K562 (cell line): ENCODE measurements around the gene GDAP1L1. TPM values are rescaled to one million over a fixed set of nuclear protein-coding genes. Genes with fewer than 3 reads are reported as not detected.

Experiments used
- BRF2 ChIP-seq: IDR thresholded peaks from 3 replicates; pipeline ENCODE4 v1.6.1; 2011; ENCODE audit warnings: borderline replicate concordance, mild to moderate bottlenecking; ENCODE audit not compliant: insufficient read length, insufficient read depth
- CREM ChIP-seq: IDR thresholded peaks from 2 replicates; pipeline ENCODE4 v1.6.1; 2014; ENCODE audit warnings: antibody characterized with exemption, low read depth
- POLR2AphosphoS5 ChIP-seq: IDR thresholded peaks from 2 replicates; pipeline ENCODE4 v1.6.1; 2011; ENCODE audit warnings: mild to moderate bottlenecking, low read depth, low read length, moderate library complexity; ENCODE audit not compliant: control insufficient read depth, insufficient read depth
- POLR3G ChIP-seq: IDR thresholded peaks from 2 replicates; pipeline ENCODE4 v1.6.1; 2011; ENCODE audit not compliant: insufficient read length, insufficient replicate concordance; ENCODE audit errors: extremely low read depth
- ZHX1 ChIP-seq: fragments of 150-350 bp; conservative IDR thresholded peaks from 2 replicates; pipeline ENCODE4 v1.6.1; 2014; ENCODE audit warnings: low read length
- ZNF507 ChIP-seq: conservative IDR thresholded peaks from 2 replicates; pipeline ENCODE4 v1.6.1; 2017; ENCODE audit warnings: missing genetic modification characterization, missing compliant biosample characterization
- polyA plus RNA-seq, 8 experiments: library from polyadenylated mRNA; depleted of rRNA in 4 of 8; stranded (reverse) in 5 of 8; unstranded in 3 of 8; fragments of >200 nt; fragmentation: Nextera tagmentation in 2 of 8; fragmentation: Illumina TruSeq in 1 of 8; extraction: Ambion mirVana in 2 of 8; extraction: Trizol in 1 of 8; gene quantifications; 2 replicates each; pipeline versions ENCODE4 v1.2.1 to v1.2.3, GENCODE V29; 2011 to 2014; ENCODE audit warnings: inconsistent platforms in 1 of 8, missing spikeins in 1 of 8
- total RNA-seq, 7 experiments: library from RNA; depleted of rRNA in 6 of 7; stranded (reverse); fragments of >200 nt in 6 of 7; fragmentation: Illumina TruSeq in 2 of 7; extraction: Trizol in 2 of 7; gene quantifications; 2 replicates each; pipeline versions ENCODE4 v1.2.1 to v1.2.3, GENCODE V29; 2011 to 2021; ENCODE audit warnings: low replicate concordance in 1 of 7
- TF ChIP-seq, protein P1 (sequence below): fragments of 450-650 bp; IDR thresholded peaks from 2 replicates; pipeline ENCODE4 v1.6.1; 2016; ENCODE audit warnings: mild to moderate bottlenecking, moderate library complexity
- TF ChIP-seq, protein P2 (sequence below): fragments of 250-450 bp; sonication (Bioruptor Pico); IDR thresholded peaks from 2 replicates; pipeline ENCODE4 v1.4.0; 2020; ENCODE audit warnings: mild to moderate bottlenecking

Gene GDAP1L1
- total and polyA plus RNA-seq, 9 of the 15 experiments (the other 6 are each of a cell fraction or from before 2014, with no cell fraction given) = 0.06 to 0.40 (median 0.19) TPM; not detected in 5

DNA sequence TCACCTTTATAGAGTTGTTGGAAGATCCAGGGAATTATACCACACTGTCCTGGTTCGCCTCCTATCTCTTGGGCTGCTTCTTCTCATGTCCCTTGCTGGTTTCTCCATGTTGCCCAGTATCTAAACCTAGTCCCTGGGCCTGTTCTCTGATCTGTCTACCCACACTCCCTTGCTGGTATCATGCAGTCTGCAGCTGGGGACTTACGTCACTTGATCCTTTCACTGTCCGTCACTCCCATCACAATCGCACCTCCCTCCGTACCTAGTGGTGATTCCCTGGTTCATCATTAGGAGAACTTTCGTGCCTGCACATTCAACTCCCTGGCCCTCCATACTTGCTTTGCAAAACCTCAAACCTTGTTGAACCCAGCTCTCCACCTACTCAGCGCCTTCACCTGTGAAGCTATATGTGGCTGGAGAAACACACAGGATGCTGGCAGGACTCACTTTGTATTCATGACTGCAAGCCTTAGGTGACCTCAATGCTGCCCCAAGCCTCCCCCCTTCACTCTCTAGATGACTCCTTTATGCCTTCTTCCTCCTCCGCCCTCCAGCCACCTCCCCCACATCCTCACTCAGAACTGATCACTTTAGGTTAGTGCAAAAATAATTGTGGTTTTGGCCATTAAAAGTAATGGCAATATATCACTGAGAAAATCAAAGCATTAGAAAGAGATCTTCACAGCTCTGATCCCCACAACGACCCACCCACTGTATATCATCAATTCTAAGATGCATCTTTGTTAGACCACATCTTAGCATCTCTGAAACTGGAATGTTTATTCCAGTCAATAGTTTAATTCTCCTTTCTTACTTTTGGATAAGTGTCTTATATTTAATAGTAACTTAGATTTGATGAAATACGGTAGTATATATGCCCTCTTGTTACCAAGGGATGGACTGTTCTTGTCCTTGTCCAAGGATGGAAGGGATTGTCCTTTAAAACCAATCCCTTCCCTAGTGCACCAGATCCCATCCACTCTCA lies 26.4 kb downstream of the GDAP1L1 start (continued):
- TF ChIP-seq, protein P1, sequence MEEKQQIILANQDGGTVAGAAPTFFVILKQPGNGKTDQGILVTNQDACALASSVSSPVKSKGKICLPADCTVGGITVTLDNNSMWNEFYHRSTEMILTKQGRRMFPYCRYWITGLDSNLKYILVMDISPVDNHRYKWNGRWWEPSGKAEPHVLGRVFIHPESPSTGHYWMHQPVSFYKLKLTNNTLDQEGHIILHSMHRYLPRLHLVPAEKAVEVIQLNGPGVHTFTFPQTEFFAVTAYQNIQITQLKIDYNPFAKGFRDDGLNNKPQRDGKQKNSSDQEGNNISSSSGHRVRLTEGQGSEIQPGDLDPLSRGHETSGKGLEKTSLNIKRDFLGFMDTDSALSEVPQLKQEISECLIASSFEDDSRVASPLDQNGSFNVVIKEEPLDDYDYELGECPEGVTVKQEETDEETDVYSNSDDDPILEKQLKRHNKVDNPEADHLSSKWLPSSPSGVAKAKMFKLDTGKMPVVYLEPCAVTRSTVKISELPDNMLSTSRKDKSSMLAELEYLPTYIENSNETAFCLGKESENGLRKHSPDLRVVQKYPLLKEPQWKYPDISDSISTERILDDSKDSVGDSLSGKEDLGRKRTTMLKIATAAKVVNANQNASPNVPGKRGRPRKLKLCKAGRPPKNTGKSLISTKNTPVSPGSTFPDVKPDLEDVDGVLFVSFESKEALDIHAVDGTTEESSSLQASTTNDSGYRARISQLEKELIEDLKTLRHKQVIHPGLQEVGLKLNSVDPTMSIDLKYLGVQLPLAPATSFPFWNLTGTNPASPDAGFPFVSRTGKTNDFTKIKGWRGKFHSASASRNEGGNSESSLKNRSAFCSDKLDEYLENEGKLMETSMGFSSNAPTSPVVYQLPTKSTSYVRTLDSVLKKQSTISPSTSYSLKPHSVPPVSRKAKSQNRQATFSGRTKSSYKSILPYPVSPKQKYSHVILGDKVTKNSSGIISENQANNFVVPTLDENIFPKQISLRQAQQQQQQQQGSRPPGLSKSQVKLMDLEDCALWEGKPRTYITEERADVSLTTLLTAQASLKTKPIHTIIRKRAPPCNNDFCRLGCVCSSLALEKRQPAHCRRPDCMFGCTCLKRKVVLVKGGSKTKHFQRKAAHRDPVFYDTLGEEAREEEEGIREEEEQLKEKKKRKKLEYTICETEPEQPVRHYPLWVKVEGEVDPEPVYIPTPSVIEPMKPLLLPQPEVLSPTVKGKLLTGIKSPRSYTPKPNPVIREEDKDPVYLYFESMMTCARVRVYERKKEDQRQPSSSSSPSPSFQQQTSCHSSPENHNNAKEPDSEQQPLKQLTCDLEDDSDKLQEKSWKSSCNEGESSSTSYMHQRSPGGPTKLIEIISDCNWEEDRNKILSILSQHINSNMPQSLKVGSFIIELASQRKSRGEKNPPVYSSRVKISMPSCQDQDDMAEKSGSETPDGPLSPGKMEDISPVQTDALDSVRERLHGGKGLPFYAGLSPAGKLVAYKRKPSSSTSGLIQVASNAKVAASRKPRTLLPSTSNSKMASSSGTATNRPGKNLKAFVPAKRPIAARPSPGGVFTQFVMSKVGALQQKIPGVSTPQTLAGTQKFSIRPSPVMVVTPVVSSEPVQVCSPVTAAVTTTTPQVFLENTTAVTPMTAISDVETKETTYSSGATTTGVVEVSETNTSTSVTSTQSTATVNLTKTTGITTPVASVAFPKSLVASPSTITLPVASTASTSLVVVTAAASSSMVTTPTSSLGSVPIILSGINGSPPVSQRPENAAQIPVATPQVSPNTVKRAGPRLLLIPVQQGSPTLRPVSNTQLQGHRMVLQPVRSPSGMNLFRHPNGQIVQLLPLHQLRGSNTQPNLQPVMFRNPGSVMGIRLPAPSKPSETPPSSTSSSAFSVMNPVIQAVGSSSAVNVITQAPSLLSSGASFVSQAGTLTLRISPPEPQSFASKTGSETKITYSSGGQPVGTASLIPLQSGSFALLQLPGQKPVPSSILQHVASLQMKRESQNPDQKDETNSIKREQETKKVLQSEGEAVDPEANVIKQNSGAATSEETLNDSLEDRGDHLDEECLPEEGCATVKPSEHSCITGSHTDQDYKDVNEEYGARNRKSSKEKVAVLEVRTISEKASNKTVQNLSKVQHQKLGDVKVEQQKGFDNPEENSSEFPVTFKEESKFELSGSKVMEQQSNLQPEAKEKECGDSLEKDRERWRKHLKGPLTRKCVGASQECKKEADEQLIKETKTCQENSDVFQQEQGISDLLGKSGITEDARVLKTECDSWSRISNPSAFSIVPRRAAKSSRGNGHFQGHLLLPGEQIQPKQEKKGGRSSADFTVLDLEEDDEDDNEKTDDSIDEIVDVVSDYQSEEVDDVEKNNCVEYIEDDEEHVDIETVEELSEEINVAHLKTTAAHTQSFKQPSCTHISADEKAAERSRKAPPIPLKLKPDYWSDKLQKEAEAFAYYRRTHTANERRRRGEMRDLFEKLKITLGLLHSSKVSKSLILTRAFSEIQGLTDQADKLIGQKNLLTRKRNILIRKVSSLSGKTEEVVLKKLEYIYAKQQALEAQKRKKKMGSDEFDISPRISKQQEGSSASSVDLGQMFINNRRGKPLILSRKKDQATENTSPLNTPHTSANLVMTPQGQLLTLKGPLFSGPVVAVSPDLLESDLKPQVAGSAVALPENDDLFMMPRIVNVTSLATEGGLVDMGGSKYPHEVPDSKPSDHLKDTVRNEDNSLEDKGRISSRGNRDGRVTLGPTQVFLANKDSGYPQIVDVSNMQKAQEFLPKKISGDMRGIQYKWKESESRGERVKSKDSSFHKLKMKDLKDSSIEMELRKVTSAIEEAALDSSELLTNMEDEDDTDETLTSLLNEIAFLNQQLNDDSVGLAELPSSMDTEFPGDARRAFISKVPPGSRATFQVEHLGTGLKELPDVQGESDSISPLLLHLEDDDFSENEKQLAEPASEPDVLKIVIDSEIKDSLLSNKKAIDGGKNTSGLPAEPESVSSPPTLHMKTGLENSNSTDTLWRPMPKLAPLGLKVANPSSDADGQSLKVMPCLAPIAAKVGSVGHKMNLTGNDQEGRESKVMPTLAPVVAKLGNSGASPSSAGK = no peak
- TF ChIP-seq, protein P2, sequence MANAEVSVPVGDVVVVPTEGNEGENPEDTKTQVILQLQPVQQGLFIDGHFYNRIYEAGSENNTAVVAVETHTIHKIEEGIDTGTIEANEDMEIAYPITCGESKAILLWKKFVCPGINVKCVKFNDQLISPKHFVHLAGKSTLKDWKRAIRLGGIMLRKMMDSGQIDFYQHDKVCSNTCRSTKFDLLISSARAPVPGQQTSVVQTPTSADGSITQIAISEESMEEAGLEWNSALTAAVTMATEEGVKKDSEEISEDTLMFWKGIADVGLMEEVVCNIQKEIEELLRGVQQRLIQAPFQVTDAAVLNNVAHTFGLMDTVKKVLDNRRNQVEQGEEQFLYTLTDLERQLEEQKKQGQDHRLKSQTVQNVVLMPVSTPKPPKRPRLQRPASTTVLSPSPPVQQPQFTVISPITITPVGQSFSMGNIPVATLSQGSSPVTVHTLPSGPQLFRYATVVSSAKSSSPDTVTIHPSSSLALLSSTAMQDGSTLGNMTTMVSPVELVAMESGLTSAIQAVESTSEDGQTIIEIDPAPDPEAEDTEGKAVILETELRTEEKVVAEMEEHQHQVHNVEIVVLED = no peak
- TF ChIP-seq POLR3G (no peak), CREM (0 out of 2 replicates have a peak, but pooled peaks have one; percentile 44), ZNF507 (tag) (no peak), BRF2 (no peak), ZHX1 (no peak), POLR2AphosphoS5 (no peak)
